ENCODE data around the gene TMEM120B.

DNA sequence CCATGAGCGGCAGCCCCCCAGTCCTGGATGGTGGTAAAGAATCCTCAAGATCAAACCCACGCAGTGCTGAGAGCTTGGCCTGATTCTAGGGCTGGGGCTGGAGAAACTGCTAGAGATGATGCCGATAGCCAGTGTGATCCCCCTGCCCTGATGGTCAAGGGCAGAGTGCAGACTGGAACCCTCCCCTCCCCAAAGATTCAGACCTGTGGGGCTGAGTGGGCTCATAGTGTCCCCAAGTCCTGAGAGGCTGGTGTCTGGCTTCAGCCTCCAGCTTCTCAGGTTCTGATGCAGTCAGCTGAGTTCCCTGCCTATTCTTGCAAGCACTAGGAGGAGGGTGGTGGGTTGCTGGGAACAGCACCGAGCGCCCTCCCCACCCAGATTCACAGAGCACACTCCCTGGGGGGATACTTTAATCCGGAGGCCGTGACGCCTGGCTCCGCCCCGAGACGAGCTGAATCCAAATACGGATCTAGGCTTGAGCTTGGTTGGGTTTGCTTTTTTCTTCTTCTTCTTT, 69.0 kb downstream of the TMEM120B start:
- TF ChIP-seq, protein P1, sequence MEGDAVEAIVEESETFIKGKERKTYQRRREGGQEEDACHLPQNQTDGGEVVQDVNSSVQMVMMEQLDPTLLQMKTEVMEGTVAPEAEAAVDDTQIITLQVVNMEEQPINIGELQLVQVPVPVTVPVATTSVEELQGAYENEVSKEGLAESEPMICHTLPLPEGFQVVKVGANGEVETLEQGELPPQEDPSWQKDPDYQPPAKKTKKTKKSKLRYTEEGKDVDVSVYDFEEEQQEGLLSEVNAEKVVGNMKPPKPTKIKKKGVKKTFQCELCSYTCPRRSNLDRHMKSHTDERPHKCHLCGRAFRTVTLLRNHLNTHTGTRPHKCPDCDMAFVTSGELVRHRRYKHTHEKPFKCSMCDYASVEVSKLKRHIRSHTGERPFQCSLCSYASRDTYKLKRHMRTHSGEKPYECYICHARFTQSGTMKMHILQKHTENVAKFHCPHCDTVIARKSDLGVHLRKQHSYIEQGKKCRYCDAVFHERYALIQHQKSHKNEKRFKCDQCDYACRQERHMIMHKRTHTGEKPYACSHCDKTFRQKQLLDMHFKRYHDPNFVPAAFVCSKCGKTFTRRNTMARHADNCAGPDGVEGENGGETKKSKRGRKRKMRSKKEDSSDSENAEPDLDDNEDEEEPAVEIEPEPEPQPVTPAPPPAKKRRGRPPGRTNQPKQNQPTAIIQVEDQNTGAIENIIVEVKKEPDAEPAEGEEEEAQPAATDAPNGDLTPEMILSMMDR (IDR thresholded peaks at IDR 0.05 in 4 of 5, conservative IDR thresholded peaks at IDR 0.05 in 1 of 5): no peak
- no peak for TF ChIP-seq POLR2A (IDR thresholded peaks at IDR 0.05)

Data from gastrocnemius medialis (tissue), 4 donors.